Measurements from ENCODE around the gene CAPN10. TPM values are rescaled to one million over a fixed set of nuclear protein-coding genes. Genes with fewer than 3 reads are reported as not detected.

Gene CAPN10
- total RNA-seq, 1 donor from 2014 or later: 24.9 TPM

DNA sequence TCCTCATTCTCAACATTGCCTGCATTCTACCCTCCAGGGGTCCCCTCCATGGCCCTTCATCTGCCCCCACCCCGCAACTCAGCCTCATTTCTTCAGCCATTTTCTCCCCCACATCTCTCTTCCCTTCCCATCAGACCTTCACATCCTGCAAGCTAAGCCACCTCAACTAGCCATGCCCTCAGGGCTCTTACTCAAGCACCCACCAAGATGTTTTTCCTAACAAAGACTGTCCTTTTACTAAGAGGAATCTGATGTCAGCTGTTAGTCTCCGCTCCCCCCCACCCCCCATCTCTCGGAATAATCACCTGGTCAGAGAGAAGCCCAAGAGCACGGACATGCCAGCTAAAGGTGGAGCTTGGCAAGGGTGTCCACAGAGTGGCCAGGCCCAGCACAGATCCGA is 4.7 kb upstream of the CAPN10 start:
- Mint-ChIP-seq H3K4me3 (ENCODE audit: unreplicated experiment) (no peak overlapping the region), H3K9me3 (ENCODE audit: unreplicated experiment) (no peaks in the 10 kb centered on the region), H3K4me1 (ENCODE audit: low read depth, unreplicated experiment) (peaks cover 34% of the 10 kb centered on the region), H3K27ac (ENCODE audit: unreplicated experiment) (peak overlapping the region; percentile 21), H3K36me3 (ENCODE audit: low read depth, unreplicated experiment) (peaks cover 5% of the 10 kb centered on the region), H3K27me3 (ENCODE audit: low read depth, unreplicated experiment) (no peaks in the 10 kb centered on the region)
- Histone ChIP-seq H3K4me2 (ENCODE audit: low read length) (no peak overlapping the region), H3K4me3 (ENCODE audit: insufficient read depth, low read depth, low read length) (no peak overlapping the region), H3K27ac (ENCODE audit: low read depth, low read length) (no peak overlapping the region), H3K27me3 (ENCODE audit: insufficient read depth, low read length) (no peaks in the 10 kb centered on the region), H3K9ac (ENCODE audit: low read length) (no peak overlapping the region), H3K9me3 (ENCODE audit: insufficient read depth, low read depth, low read length) (no peaks in the 10 kb centered on the region), H3K4me1 (ENCODE audit: insufficient read depth, low read length) (peaks cover 33% of the 10 kb centered on the region), H4K20me1 (ENCODE audit: insufficient read depth, low read length) (peaks cover 59% of the 10 kb centered on the region), H3K79me2 (ENCODE audit: insufficient read depth, low read length) (peaks cover 47% of the 10 kb centered on the region), H2AFZ (ENCODE audit: low read depth, low read length) (no peak overlapping the region), H3K36me3 (ENCODE audit: insufficient read depth, low read length) (no peaks in the 10 kb centered on the region)
- no peak for FAIRE-seq
- TF ChIP-seq, protein P1, sequence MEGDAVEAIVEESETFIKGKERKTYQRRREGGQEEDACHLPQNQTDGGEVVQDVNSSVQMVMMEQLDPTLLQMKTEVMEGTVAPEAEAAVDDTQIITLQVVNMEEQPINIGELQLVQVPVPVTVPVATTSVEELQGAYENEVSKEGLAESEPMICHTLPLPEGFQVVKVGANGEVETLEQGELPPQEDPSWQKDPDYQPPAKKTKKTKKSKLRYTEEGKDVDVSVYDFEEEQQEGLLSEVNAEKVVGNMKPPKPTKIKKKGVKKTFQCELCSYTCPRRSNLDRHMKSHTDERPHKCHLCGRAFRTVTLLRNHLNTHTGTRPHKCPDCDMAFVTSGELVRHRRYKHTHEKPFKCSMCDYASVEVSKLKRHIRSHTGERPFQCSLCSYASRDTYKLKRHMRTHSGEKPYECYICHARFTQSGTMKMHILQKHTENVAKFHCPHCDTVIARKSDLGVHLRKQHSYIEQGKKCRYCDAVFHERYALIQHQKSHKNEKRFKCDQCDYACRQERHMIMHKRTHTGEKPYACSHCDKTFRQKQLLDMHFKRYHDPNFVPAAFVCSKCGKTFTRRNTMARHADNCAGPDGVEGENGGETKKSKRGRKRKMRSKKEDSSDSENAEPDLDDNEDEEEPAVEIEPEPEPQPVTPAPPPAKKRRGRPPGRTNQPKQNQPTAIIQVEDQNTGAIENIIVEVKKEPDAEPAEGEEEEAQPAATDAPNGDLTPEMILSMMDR (IDR thresholded peaks at IDR 0.05; ENCODE audit: insufficient read depth, low read depth, low read length): no peak
- TF ChIP-seq EZH2 (IDR thresholded peaks at IDR 0.05; ENCODE audit: insufficient read depth, low read length): no peak
- DNase-seq (ENCODE audit: low read depth): no peak

DNA sequence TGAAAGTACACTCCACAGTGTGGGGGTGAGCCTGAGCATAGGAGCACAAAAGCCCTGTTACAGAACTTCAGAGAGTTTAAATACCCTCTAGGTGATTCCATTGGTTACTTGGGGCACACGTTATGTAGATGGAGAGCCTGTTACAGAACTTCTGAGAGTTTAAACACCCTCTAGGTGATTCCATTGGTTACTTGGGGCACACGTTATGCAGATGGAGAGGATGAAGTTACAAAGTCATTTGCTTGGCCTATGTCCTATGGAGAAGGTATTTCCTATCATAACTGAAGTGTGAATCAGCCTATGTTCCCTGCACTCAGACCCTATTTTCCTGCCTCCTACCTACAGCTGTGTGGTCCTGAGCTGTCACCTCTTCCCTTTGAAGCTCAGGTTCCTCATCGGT is 3.8 kb upstream of the CAPN10 start:
- Histone ChIP-seq H3K79me2 (ENCODE audit: insufficient read depth, low read length) (peaks cover 57% of the 10 kb centered on the region), H3K4me3 (ENCODE audit: insufficient read depth, low read depth, low read length) (no peak overlapping the region), H3K9ac (ENCODE audit: low read length) (no peak overlapping the region), H3K4me2 (ENCODE audit: low read length) (peak overlapping the region; percentile 10), H3K9me3 (ENCODE audit: insufficient read depth, low read depth, low read length) (no peaks in the 10 kb centered on the region), H3K4me1 (ENCODE audit: insufficient read depth, low read length) (peaks cover 40% of the 10 kb centered on the region), H3K27ac (ENCODE audit: low read depth, low read length) (no peak overlapping the region), H4K20me1 (ENCODE audit: insufficient read depth, low read length) (peaks cover 65% of the 10 kb centered on the region), H3K36me3 (ENCODE audit: insufficient read depth, low read length) (no peaks in the 10 kb centered on the region), H2AFZ (ENCODE audit: low read depth, low read length) (no peak overlapping the region), H3K27me3 (ENCODE audit: insufficient read depth, low read length) (no peaks in the 10 kb centered on the region)
- Mint-ChIP-seq H3K27me3 (ENCODE audit: low read depth, unreplicated experiment) (no peaks in the 10 kb centered on the region), H3K4me3 (ENCODE audit: unreplicated experiment) (no peak overlapping the region), H3K9me3 (ENCODE audit: unreplicated experiment) (no peaks in the 10 kb centered on the region), H3K36me3 (ENCODE audit: low read depth, unreplicated experiment) (peaks cover 5% of the 10 kb centered on the region), H3K27ac (ENCODE audit: unreplicated experiment) (peak overlapping the region; percentile 21), H3K4me1 (ENCODE audit: low read depth, unreplicated experiment) (peaks cover 38% of the 10 kb centered on the region)
- FAIRE-seq (no peak), DNase-seq (ENCODE audit: low read depth) (no peak)
- TF ChIP-seq, protein P1 (IDR thresholded peaks at IDR 0.05; ENCODE audit: insufficient read depth, low read depth, low read length): no peak
- TF ChIP-seq EZH2 (IDR thresholded peaks at IDR 0.05; ENCODE audit: insufficient read depth, low read length): no peak

DNA sequence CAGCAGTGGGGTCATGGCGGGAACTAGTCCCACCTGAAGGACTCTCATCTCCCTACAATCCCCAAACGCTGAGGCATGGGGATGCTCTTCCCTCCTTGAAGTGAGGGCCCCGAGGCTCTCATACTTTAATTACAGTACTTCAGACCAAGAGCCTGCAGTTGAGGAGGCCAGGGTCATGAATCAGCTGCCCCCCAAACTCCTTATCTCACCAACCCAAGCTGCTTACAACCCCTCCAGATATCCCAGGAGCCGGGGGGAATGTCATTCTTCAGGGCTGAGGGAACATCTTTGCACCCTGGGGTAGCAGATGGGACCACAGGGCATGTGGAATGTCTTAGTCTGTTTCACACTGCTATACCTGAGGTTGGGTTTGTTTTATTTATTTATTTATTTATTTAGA is 2.8 kb upstream of the CAPN10 start:
- Mint-ChIP-seq H3K4me1 (ENCODE audit: low read depth, unreplicated experiment) (peaks cover 46% of the 10 kb centered on the region), H3K4me3 (ENCODE audit: unreplicated experiment) (no peak overlapping the region), H3K9me3 (ENCODE audit: unreplicated experiment) (no peaks in the 10 kb centered on the region), H3K27ac (ENCODE audit: unreplicated experiment) (no peak overlapping the region), H3K36me3 (ENCODE audit: low read depth, unreplicated experiment) (peaks cover 5% of the 10 kb centered on the region), H3K27me3 (ENCODE audit: low read depth, unreplicated experiment) (no peaks in the 10 kb centered on the region)
- Histone ChIP-seq H3K4me1 (ENCODE audit: insufficient read depth, low read length) (peaks cover 42% of the 10 kb centered on the region), H3K4me2 (ENCODE audit: low read length) (no peak overlapping the region), H3K9ac (ENCODE audit: low read length) (no peak overlapping the region), H3K27ac (ENCODE audit: low read depth, low read length) (no peak overlapping the region), H3K27me3 (ENCODE audit: insufficient read depth, low read length) (no peaks in the 10 kb centered on the region), H3K9me3 (ENCODE audit: insufficient read depth, low read depth, low read length) (no peaks in the 10 kb centered on the region), H2AFZ (ENCODE audit: low read depth, low read length) (no peak overlapping the region), H3K79me2 (ENCODE audit: insufficient read depth, low read length) (peaks cover 67% of the 10 kb centered on the region), H3K4me3 (ENCODE audit: insufficient read depth, low read depth, low read length) (no peak overlapping the region), H4K20me1 (ENCODE audit: insufficient read depth, low read length) (peaks cover 75% of the 10 kb centered on the region), H3K36me3 (ENCODE audit: insufficient read depth, low read length) (no peaks in the 10 kb centered on the region)
- TF ChIP-seq, protein P1 (IDR thresholded peaks at IDR 0.05; ENCODE audit: insufficient read depth, low read depth, low read length): no peak
- DNase-seq (ENCODE audit: low read depth) (no peak), FAIRE-seq (no peak)
